H9 (cell line): ENCODE results near the gene MTHFD1. TPM values are rescaled to one million over a fixed set of nuclear protein-coding genes. Genes with fewer than 3 reads are reported as not detected.

Experiments
- DNase-seq: peaks from one replicate; pipeline ENCODE4 v3.0.0-alpha.2; 2017
- H2AFZ ChIP-seq: one replicate; pipeline ENCODE4 v1.6.1; 2013; ENCODE audit warnings: mild to moderate bottlenecking, low read length, control low read depth, moderate library complexity
- H2AK5ac ChIP-seq: 2 replicates; pipeline ENCODE4 v1.6.1; 2013; ENCODE audit warnings: low read length, control low read depth, mixed read lengths; ENCODE audit not compliant: insufficient read length
- H2BK120ac ChIP-seq: one replicate; pipeline ENCODE4 v1.6.1; 2013; ENCODE audit warnings: low read depth, mild to moderate bottlenecking, low read length, control low read depth, inconsistent platforms; ENCODE audit not compliant: poor library complexity, severe bottlenecking
- H2BK12ac ChIP-seq: 2 replicates; pipeline ENCODE4 v1.6.1; 2013; ENCODE audit warnings: low read length, control low read depth, mixed read lengths, low read depth; ENCODE audit not compliant: insufficient read length
- H2BK15ac ChIP-seq: 2 replicates; pipeline ENCODE4 v1.6.1; 2013; ENCODE audit warnings: low read depth, low read length, control low read depth
- H2BK20ac ChIP-seq: one replicate; pipeline ENCODE4 v1.6.1; 2013; ENCODE audit warnings: low read depth, mild to moderate bottlenecking, low read length, control low read depth, inconsistent platforms; ENCODE audit not compliant: poor library complexity, severe bottlenecking
- H2BK5ac ChIP-seq: 2 replicates; pipeline ENCODE4 v1.6.1; 2013; ENCODE audit warnings: low read length, control low read depth, mixed read lengths; ENCODE audit not compliant: insufficient read length
- H3K14ac ChIP-seq: 2 replicates; pipeline ENCODE4 v1.6.1; 2013; ENCODE audit warnings: low read length, control low read depth; ENCODE audit not compliant: insufficient read depth
- H3K18ac ChIP-seq: 2 replicates; pipeline ENCODE4 v1.6.1; 2013; ENCODE audit warnings: low read depth, mild to moderate bottlenecking, mixed read lengths, low read length, control low read depth; ENCODE audit not compliant: insufficient read length
- H3K23ac ChIP-seq: 2 replicates; pipeline ENCODE4 v1.6.1; 2013; ENCODE audit warnings: low read length, control low read depth, mixed read lengths, low read depth; ENCODE audit not compliant: insufficient read length
- H3K23me2 ChIP-seq: 2 replicates; pipeline ENCODE4 v1.6.1; 2013; ENCODE audit warnings: low read depth, mild to moderate bottlenecking, mixed read lengths, low read length, control low read depth; ENCODE audit not compliant: insufficient read length, poor library complexity, severe bottlenecking
- H3K27ac ChIP-seq: 2 replicates; pipeline ENCODE4 v1.5.1; 2013; ENCODE audit warnings: low read length, control low read depth, mixed read lengths, low read depth; ENCODE audit not compliant: insufficient read length
- H3K27me3 ChIP-seq: 2 replicates; pipeline ENCODE4 v1.6.1; 2013; ENCODE audit warnings: low read length, control low read depth, inconsistent platforms; ENCODE audit not compliant: insufficient read depth
- H3K4ac ChIP-seq: 2 replicates; pipeline ENCODE4 v1.6.1; 2013; ENCODE audit warnings: low read depth, mild to moderate bottlenecking, control low read depth, inconsistent platforms, low read length, moderate library complexity
- H3K4me1 ChIP-seq: 2 replicates; pipeline ENCODE4 v1.6.1; 2013; ENCODE audit warnings: low read length, control low read depth, inconsistent platforms; ENCODE audit not compliant: insufficient read depth
- H3K4me2 ChIP-seq: 2 replicates; pipeline ENCODE4 v1.6.1; 2013; ENCODE audit warnings: low read length, control low read depth, mixed read lengths; ENCODE audit not compliant: insufficient read length, insufficient read depth
- H3K56ac ChIP-seq: 2 replicates; pipeline ENCODE4 v1.6.1; 2013; ENCODE audit warnings: low read depth, mild to moderate bottlenecking, mixed read lengths, low read length, control low read depth; ENCODE audit not compliant: insufficient read length
- H3K79me1 ChIP-seq: 2 replicates; pipeline ENCODE4 v1.6.1; 2013; ENCODE audit warnings: low read depth, mild to moderate bottlenecking, moderate library complexity, low read length, control low read depth, inconsistent platforms; ENCODE audit not compliant: insufficient read depth, poor library complexity, severe bottlenecking
- H3K79me2 ChIP-seq: 2 replicates; pipeline ENCODE4 v1.6.1; 2013; ENCODE audit warnings: low read length, control low read depth, inconsistent platforms; ENCODE audit not compliant: insufficient read depth
- H3K9ac ChIP-seq: 2 replicates; pipeline ENCODE4 v1.6.1; 2013; ENCODE audit warnings: low read length, control low read depth, mixed read lengths; ENCODE audit not compliant: insufficient read length; ENCODE audit errors: extremely low read depth
- H3K9me3 ChIP-seq: one replicate; pipeline ENCODE4 v1.6.1; 2013; ENCODE audit warnings: low read depth, low read length, inconsistent platforms; ENCODE audit not compliant: control insufficient read depth
- H3T11ph ChIP-seq: one replicate; pipeline ENCODE4 v1.6.1; 2013; ENCODE audit warnings: mild to moderate bottlenecking, low read length, control low read depth, inconsistent platforms
- H4K20me1 ChIP-seq: one replicate; pipeline ENCODE4 v1.6.1; 2013; ENCODE audit not compliant: control insufficient read depth, insufficient read length, insufficient read depth
- H4K5ac ChIP-seq: 2 replicates; pipeline ENCODE4 v1.6.1; 2013; ENCODE audit warnings: low read depth, mild to moderate bottlenecking, mixed read lengths, low read length, control low read depth; ENCODE audit not compliant: insufficient read length
- H4K8ac ChIP-seq: replicated peaks from 2 replicates; pipeline ENCODE4 v1.6.1; 2013; ENCODE audit warnings: low read length, control low read depth, mixed read lengths, low read depth; ENCODE audit not compliant: insufficient read length
- H4K91ac ChIP-seq: 2 replicates; pipeline ENCODE4 v1.6.1; 2013; ENCODE audit warnings: low read depth, mild to moderate bottlenecking, moderate library complexity, mixed read lengths, low read length, control low read depth; ENCODE audit not compliant: insufficient read length
- H3K27ac Mint-ChIP-seq, 3 experiments: 2 replicates in 2 of 3; 3 replicates in 1 of 3; pipeline ENCODE4 v1.8.0; 2020 to 2021; ENCODE audit warnings: mixed read lengths in 3 of 3, mild to moderate bottlenecking in 1 of 3, moderate library complexity in 1 of 3
- H3K27me3 Mint-ChIP-seq: 2 replicates; pipeline ENCODE4 v1.8.0; 2021; ENCODE audit warnings: low read depth, mild to moderate bottlenecking, moderate library complexity, mixed read lengths
- H3K36me3 Mint-ChIP-seq, 3 experiments: 2 replicates in 2 of 3; 3 replicates in 1 of 3; pipeline ENCODE4 v1.8.0; 2020 to 2021; ENCODE audit warnings: low read depth in 3 of 3, mixed read lengths in 3 of 3; ENCODE audit not compliant: insufficient read depth in 1 of 3
- H3K4me1 Mint-ChIP-seq, 2 experiments: 2 replicates each; pipeline ENCODE4 v1.8.0; 2020; ENCODE audit warnings: mixed read lengths in 2 of 2
- H3K4me3 Mint-ChIP-seq, 2 experiments: 2 replicates in 1 of 2; 3 replicates in 1 of 2; pipeline ENCODE4 v1.8.0; 2020 to 2021; ENCODE audit warnings: mild to moderate bottlenecking in 2 of 2, mixed read lengths in 2 of 2, moderate library complexity in 1 of 2
- H3K9me3 Mint-ChIP-seq, 2 experiments: 2 replicates in 1 of 2; 3 replicates in 1 of 2; pipeline ENCODE4 v1.8.0; 2020; ENCODE audit warnings: mild to moderate bottlenecking in 2 of 2, mixed read lengths in 2 of 2, moderate library complexity in 1 of 2
- WGBS: extraction: QIAGEN DNeasy Blood & Tissue Kit; methylation state at CpG from one replicate; pipeline ENCODE4 v1.1.7; 2013; ENCODE audit warnings: missing lambda C conversion rate, low lambda C conversion rate, mixed read lengths; ENCODE audit not compliant: insufficient read length; ENCODE audit errors: extremely low coverage; 5-methylcytosine and 5-hydroxymethylcytosine counted together
- total RNA-seq: library from RNA; stranded (reverse); gene quantifications from 2 replicates; pipeline ENCODE4 v1.2.1, GENCODE V29; 2021
- TF ChIP-seq, protein P1 (sequence below): fragments of 200-600 bp; sonication (generic); conservative IDR thresholded peaks from 3 replicates; pipeline ENCODE4 v1.8.0; 2021; ENCODE audit warnings: antibody characterized with exemption, mild to moderate bottlenecking

MTHFD1 gene
- total RNA-seq, 1 experiment from 2014 or later, result 203 TPM

DNA sequence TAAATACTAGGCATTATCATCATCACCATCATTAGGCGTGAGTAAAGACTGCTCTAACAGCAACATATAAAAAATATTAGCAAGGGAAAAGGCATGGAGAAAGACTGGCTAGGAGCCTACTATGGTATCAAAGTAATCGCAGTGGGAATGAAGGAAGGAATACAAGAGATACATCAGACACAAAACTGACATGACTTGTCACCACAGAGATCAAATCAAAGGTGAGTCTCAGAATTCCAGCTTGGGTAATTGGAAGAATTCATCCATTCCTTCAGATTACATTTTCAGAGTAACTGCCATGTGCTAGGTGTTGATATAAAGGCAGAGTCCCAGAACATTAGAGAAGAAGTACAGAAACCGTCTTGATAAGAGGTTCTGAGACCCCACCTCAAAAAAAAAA lies 105.3 kb downstream of the MTHFD1 start:
- no peak overlapping the region for H4K91ac ChIP-seq
- no peaks in the 10 kb centered on the region for H3K23me2 ChIP-seq
- no peak overlapping the region for H3T11ph ChIP-seq
- no peak for DNase-seq
- no peak overlapping the region for H2BK15ac ChIP-seq
- H3K18ac ChIP-seq, result no peak overlapping the region
- Mint-ChIP-seq H3K9me3 (no peaks in the 10 kb centered on the region), H3K36me3 (peaks cover 2 to 23% (median 3%) of the 10 kb centered on the region in 3 experiments; a peak in 5 of 7 replicates), H3K4me1 (no peaks in the 10 kb centered on the region), H3K4me3 (no peak overlapping the region), H3K27me3 (no peaks in the 10 kb centered on the region), H3K27ac (0 out of 7 replicates have a peak overlapping the region, but pooled peaks of 1 of the 3 experiments have one; percentile 4)
- H3K23ac ChIP-seq, result no peak overlapping the region
- H2BK20ac ChIP-seq, result no peak overlapping the region
- TF ChIP-seq, protein P1, sequence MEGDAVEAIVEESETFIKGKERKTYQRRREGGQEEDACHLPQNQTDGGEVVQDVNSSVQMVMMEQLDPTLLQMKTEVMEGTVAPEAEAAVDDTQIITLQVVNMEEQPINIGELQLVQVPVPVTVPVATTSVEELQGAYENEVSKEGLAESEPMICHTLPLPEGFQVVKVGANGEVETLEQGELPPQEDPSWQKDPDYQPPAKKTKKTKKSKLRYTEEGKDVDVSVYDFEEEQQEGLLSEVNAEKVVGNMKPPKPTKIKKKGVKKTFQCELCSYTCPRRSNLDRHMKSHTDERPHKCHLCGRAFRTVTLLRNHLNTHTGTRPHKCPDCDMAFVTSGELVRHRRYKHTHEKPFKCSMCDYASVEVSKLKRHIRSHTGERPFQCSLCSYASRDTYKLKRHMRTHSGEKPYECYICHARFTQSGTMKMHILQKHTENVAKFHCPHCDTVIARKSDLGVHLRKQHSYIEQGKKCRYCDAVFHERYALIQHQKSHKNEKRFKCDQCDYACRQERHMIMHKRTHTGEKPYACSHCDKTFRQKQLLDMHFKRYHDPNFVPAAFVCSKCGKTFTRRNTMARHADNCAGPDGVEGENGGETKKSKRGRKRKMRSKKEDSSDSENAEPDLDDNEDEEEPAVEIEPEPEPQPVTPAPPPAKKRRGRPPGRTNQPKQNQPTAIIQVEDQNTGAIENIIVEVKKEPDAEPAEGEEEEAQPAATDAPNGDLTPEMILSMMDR, result no peak
- no peak overlapping the region for H3K56ac ChIP-seq
- H3K9me3 ChIP-seq, result no peaks in the 10 kb centered on the region
- no peaks in the 10 kb centered on the region for H4K20me1 ChIP-seq
- H3K14ac ChIP-seq, result no peak overlapping the region
- no peak overlapping the region for H2AFZ ChIP-seq
- no peak overlapping the region for H2BK120ac ChIP-seq
- H3K4me2 ChIP-seq, result no peak overlapping the region
- H3K9ac ChIP-seq, result no peak overlapping the region
- no peak overlapping the region for H4K5ac ChIP-seq
- H2AK5ac ChIP-seq, result no peak overlapping the region
- no peaks in the 10 kb centered on the region for H3K79me2 ChIP-seq
- H2BK12ac ChIP-seq, result no peak overlapping the region
- H3K79me1 ChIP-seq, result peaks cover 6% of the 10 kb centered on the region
- H3K27me3 ChIP-seq, result no peaks in the 10 kb centered on the region
- H3K4me1 ChIP-seq, result no peaks in the 10 kb centered on the region
- no peak overlapping the region for H2BK5ac ChIP-seq
- WGBS, result no CpG with 5 or more reads among the region's 3 CpGs
- H3K27ac ChIP-seq, result no peak overlapping the region
- H4K8ac ChIP-seq, result no peak overlapping the region
- no peak overlapping the region for H3K4ac ChIP-seq
